Embryonic facial prominence (tissue), 1 donor: ENCODE measurements around the gene KLHL13.

Experiments
- DNase-seq: peaks from one replicate; pipeline ENCODE4 v3.0.0-alpha.2; 2016; ENCODE audit errors: extremely low spot score

Gene KLHL13

DNA sequence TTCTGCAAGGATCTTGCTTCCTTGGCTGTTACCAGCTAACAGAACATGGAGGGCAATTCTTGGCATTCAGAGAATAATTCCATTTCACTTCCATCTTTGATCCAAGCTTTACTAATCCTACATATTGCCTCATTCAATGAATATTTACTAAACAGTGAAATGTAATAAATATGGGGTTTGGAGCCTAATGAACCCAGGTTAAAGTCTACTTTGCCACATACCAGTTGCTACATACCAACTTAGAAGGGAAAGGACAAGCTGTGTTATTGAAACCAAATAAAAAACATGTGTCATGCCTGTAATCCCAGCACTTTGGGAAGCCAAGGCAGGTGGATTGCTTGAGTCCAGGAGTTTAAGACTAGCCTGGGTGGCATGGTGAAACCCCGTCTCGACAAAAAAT is 265.6 kb downstream of the KLHL13 start:
- no peak for DNase-seq
